GM21723 (cell line): ENCODE measurements around the gene EEF1A2.

Experiments
- ATAC-seq: cut with Tn5 transposase; IDR thresholded peaks from one replicate; pipeline ENCODE4 v1.9.1; 2021; ENCODE audit warnings: mild to moderate bottlenecking, moderate library complexity; ENCODE audit not compliant: unreplicated experiment

EEF1A2 gene

DNA sequence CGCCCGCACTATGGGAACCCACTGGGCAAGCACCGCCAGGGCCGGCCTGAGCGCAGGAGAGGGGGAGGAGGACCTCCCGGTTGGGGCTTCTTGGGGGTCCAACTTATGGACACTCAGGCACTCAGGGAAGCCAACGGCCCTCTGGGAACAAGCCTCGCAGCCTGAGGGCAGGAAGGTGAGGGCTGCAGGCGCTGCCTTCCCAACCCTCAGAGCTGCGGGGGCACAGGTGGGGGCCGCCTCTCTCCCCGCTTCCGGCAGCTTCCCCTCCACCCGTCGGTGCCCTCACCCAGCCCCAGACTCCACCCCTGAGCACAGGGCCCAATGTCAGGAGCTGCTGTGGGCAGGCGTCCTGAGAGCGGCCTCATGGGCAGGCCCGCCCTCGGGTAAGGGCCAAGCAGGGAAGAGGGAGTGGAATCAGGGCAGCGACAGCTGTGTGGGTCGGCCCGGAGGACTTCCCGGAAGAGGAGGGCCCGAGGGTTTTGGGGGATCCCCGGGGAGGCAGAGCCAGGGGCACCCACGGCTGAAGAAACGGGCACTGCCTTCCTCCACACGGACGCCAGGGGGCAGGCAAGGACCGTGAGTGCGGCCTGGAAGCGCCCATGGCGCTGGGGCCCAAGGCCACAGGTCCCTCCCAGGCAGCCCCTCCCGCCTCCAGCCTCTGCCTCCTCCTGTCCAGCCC is 38.8 kb upstream of the EEF1A2 start:
- peak; percentile 88 for ATAC-seq

GRCh38 chr20:63536997-63537524 is 38.2 kb upstream of the EEF1A2 start, which contains the start of gene PTK6:
Gene PTK6 (minus strand): TSS chr20:63537376. CDS start chr20:63537314, 62 bp downstream.
- peak; percentile 30 for ATAC-seq

DNA sequence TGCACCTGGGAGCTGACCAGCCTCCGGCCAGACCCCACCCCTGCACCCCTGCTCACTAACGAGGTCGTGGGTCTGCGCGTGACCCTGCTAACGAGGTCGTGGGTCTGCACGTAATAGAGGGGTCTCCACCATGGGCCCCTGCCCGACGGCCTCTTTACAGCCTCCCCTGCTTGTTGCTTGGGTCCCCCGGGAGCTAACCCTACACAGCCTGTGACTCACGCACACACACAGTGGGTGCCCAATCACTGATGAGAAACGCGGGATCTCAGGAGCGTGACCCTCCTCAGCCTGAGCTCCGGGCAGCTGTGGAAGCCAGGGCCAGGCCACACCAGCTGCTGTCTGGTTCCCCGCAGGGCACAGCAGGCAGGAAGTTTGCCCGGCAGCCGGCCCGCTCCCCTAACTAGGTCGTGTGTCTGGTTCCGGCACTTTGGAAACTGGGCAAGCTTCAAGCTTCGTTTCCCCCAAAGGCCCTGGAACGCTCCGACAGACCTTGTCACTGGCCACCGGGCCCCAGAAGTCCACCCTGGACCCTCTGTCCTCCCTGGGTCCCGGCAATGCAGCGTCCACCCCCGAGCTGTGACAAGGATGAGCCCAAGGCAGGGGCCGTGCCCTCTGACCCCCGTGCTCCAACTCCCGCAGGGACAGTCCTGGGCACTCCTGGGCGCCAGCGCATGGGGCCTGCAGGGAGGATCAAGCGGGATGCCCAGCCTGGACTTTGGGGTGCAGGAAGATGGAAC is 37.5 kb upstream of the EEF1A2 start:
- no peak for ATAC-seq

DNA sequence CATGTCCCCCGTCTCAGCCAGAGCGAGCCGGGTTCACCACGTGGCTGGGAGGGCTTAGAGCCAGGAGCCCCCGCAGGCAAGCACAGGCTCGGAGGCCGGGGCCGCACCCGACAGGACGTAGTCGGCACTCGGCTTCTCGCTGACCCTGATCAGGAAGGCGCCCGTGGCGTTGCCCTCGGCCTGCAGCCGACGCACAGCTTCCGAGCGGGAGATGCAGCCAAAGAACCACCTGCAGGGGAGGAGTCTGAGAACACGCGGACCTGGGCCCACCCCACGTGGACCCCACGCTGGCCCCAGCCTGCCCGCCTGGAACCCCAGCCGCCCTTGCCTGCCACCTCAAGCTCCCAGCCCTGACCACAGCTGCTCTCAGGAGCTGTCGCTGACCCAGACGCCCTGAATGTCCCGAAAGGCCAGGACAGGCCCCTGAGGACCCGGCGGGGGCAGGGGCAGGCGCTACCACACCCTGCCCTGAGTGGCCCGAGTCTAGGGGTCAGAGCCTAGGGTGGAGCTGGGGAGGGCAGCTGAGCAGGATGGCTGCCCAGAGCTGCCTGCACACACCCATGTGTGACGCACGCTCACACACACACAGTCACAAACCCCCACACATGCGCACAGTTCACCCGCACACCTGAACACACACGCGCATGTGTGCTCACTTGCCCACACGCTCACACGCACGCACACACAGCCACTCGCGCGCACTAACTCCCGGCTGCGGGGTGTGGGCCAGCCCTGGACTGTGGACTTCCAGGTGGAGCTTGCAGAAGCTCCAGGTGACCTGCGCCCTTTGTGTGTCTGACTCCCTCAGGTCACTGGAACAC is 36.2 kb upstream of the EEF1A2 start:
- no peak for ATAC-seq

DNA sequence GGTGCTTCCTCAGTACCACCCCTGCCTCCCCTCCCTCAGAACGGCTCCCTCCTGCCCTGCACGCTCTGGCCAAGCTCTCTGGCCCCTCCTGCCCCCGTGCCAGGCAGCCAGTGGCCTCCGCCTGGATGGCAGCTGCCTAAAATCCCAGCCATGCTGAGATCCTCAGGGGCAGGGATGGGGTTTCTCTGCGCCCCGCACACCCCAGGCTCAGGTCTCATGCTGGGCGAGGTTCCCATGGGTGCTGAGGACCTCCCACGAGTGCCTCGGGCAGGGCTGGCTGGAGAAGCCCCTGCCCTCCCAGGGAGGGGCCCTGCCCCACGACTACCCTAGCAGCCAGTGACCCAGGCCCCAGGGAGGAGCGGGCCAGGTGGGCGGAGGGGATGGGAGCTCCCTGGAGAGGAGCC is 35.5 kb upstream of the EEF1A2 start:
- ATAC-seq: no peak

- ATAC-seq: no peak
Measured at GRCh38 chr20:63533871-63534393, 35.0 kb upstream of the EEF1A2 start.

DNA sequence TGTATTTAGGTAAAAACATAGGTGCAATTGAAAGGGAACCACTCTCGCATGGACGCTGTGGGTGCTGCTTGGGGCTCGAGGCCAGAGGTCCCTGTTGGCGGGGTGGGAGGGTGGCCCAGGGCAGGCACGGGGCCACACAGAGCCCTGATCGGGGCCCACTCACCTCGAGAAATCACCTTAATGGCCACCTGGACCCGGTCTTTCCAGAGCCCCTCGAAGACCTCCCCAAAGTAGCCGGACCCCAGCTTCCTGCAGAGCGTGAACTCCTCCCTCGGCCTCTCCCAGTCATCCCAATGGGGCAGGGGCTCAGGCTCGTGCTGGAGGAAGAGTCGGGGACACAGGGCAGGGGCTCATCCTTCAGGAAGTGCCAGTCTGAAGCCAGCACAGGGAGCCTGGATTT is 34.5 kb upstream of the EEF1A2 start:
- ATAC-seq: no peak

DNA sequence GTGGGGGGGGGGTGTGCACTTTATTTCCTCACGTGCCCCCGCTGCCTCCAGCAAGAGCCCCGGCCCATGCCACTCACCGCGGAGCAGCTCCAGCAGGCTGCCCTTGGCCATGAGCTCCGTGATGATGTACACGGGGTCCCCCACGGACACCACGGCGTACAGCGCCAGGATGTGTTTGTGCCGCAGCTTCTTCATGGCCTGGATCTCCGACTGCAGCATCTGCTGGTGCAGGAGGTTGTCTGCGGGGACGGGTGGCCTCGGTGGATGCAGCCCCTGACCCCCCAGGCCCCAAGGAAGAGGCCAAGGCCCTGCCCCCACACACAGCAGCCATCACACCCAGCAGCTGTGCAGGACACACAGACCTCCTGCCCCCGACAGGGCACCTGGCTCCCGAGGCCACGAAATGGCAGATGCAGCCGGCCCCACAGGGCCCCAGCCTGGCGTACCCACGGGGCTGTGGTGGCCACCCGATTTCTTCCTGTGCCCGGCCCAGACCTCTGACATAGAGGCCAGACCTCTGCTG is 33.6 kb upstream of the EEF1A2 start:
- ATAC-seq: no peak

DNA sequence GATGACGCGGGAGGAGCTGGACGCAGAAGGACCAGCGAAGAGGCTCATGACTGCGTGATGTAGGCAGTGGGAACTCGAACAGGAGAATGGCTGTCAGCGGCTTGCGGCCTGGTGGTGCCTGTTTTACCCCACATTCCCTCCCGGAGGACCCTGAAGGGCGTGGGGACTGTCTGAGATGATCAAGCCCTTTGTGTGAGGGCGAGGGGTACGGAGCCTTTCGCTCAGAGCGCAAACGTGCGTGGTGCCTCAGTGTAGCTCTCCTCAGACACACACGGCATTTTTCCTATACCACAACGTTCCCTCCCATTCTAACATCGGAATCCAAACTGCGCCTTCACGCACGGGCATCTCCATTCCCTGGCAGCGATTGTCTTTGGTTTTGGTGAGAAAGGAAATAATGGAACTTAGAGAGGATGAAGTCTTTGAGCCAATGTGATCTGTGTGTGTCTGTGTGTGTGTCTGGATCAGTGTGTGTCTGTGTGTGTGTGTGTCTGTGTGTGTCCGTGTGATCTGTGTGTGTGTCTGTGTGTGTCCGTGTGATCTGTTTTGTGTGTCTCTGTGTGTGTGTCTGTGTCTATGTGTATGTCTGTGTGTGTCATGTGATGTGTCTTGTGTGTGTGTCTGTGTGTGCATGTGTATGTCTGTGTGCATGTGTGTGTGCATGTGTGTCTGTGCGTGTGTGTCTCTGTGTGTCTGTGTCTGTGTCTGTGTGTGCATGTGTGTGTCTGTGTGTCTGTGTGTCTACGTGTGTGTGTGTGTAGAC is 33.0 kb upstream of the EEF1A2 start:
- ATAC-seq: no peak

GRCh38 chr20:63530788-63531160 is 31.9 kb upstream of the EEF1A2 start:
- ATAC-seq: no peak

GRCh38 chr20:63529861-63530787 is 31.2 kb upstream of the EEF1A2 start:
- no peak for ATAC-seq

DNA sequence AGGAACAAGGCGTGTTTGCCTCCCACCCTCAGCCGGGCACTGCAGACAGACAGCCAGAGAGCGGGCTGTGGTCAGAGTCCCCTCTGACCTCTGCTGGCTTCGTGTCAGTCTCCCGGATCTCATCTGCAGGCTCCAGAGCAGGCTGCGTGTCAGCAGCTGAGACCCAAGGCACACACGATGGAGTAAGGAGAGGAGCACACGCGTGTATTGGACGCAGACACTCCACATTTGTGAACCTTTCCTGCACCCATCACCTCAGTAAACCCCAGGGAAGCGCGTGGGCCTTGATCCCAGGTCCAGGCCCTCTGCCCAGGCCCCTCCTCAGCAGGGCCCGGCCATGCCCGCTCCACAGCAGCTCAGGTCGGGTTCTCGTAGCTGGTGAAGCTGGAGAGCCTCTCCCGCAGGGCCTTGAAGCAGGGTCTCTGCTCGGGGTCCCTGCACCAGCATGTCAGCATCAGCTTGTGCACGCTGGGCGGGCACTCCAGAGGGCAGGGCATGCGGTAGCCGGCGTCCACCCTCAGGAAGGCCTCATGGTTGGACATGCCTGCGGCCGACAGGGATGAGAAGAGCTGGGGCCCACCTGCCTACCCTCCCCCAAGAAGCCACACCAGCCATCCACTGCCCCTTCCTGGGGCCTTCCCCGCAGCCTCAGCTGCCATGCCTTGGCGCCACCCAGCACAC is 30.4 kb upstream of the EEF1A2 start:
- no peak for ATAC-seq

DNA sequence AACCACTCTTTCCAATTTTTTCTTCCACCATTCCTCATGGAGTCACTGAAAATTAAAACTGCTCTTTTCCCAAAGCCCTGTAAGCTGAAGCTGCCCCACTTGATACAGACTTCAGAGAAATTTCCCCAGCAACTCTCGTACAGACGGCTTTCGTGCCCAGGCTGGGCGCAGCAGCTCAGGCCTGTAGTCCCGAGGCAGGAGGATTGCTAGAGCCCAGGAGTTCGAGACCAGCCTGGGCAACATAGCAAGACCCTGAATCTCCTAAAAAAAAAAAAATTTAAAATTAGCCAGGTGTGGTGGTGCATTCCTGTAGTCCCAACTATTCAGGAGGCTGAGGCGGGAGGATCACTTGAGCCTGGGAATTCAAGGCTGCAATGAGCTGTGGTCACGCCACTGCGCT is 28.3 kb upstream of the EEF1A2 start:
- ATAC-seq: no peak

GRCh38 chr20:63525971-63526370 is 27.1 kb upstream of the EEF1A2 start:
- ATAC-seq: no peak

DNA sequence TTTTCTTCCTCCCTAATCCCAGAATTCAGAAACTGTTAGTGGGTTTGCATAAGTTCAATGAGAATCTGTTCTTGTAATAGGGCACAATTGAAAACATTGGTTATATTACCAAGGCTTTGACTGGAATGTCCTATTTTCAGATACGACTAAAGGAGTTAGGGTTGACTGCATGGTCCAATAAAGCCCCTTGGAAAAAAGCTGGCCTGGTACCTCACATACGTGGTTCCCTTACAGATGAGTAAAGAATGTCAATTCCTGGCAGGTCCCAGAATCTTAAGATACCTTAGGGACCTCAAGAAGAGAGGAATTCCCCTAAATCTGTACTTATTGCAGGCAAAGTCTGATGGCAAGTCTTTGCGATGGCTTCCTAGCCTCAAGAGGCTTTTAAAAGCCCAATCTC is 26.3 kb upstream of the EEF1A2 start:
- no peak for ATAC-seq

GRCh38 chr20:63522981-63523611 is 24.2 kb upstream of the EEF1A2 start:
- no peak for ATAC-seq

DNA sequence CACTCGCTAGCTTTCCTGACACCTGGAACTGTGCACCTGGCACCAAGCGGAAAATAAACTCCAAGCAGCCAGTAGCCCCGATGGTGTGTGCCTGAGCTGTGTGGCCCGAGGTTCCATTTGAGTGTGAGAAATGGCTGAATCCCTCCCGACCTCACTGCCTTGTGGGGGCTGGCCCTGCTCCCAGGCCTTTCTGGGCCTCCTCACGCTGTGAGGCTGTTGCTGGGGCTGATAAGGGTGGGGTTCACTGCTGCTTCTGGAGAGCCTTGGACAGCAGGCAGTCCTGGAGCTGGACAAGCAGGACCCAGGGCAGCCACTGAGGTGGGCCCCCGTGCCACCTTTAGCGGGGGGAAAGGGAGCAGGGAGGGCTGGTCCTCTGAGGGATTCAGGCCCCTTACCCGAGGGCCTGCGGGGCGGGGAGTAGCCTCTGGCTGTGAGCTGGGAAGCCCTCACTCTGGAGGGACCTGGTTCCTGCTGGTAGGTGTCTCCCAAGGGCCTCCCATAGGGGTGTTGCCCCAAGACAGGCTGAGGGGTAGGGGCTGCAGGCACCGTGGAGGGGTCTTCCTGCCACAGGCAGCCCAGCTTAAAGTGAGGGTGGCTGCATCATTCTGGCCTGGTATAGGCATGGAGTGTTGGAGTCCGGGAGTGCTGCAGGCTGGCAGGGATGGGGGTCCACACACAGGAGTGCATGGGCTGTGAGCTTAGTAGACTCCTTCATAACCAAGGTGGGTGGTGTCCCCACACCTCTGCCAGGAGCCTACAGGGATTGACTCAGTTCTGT is 23.4 kb upstream of the EEF1A2 start:
- ATAC-seq: no peak
